ENCODE measurements around the gene FIGNL2.
"Not testable (repeated sequence)": the region's sequence is repeated elsewhere in the genome, so short reads cannot be mapped to it uniquely, and the experiment has no call there.

Gene FIGNL2

DNA sequence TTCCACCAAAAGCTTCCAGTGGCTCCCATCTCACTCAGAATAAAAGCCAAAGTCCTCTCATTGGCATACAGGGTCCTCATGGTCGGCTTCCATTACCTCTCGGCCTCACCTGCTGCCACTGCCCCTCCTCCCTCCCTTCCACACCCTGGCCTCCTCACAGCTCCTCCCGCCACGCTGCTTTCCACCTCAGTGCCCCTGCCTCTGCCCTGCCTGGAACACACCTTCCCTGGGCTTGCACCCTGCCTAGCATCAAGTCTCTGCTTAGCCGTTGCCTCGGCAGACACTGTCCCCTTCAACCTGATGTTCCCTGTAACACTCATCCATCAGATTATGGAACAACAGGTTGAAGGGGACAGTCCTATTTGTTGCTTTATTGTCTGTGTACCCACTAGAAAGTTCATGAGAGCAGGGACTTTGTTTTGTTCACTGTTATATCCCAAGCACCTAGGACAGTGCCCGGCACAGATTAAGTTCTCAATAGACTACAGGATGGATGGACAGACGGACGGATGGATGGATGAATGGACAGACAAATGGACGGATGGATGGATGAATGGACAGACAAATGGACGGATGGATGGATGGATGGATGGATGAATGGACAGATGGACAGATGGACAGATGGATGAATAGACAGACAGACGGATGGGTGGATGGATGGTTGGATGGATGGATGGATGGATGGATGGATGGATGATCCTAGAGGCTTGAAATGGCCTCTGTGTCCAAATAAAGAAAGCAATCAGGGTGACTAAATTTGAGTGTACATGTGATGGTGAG is 14.9 kb downstream of the FIGNL2 start:
- no peak for DNase-seq

DNA sequence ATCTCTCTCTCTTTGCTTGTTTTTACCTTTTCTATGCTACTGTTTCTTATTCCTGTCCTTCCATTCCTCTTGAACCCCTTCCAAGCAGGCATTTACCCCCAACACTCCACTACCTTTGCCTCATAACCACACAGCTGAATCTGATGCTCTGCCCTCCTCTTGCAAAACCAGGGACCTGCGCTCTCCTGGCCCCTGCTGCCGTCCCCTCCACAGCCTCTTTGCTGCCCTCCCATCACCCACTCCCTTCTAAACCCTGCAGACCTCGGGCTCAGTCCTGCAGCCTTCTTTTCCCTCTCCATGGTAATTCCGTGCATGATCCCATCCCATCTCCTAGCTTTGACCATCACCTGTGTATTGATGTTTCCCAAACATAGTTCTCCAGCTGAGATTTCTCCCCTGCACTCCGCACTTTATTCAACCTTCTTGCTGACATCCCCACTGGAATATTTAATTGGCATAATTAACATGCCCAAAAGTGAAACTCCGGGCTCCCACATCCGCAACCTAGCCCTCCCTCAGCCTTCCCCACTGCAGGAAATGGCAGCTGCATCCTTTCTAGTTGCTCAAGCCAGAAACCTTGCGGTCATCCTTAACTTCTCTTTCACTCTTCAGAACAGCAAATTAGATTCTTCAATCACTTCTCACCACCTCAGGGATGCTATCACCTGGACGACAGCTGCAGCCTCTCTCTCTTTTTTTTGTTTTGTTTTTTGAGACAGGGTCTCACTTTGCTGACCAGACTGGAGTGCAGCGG is 16.0 kb downstream of the FIGNL2 start:
- DNase-seq, result no peak

DNA sequence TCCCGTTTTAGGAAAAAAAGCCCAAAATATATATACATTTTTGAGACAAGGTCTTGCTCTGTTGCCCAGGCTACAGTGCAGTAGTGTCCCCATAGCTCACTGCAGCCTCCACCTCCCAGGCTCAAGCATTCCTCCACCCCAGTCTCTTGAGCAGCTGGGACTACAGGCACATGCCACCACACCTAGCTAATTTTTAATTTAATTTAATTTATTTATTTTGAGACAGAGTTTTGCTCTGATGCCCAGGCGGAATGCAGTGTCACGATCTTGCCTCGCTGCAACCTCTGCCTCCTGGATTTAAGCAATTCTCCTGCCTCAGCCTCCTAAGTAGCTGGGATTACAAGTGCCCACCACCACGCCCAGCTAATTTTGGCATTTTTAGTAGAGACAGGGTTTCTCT is 16.7 kb downstream of the FIGNL2 start:
- DNase-seq, result not testable (repeated sequence)

DNA sequence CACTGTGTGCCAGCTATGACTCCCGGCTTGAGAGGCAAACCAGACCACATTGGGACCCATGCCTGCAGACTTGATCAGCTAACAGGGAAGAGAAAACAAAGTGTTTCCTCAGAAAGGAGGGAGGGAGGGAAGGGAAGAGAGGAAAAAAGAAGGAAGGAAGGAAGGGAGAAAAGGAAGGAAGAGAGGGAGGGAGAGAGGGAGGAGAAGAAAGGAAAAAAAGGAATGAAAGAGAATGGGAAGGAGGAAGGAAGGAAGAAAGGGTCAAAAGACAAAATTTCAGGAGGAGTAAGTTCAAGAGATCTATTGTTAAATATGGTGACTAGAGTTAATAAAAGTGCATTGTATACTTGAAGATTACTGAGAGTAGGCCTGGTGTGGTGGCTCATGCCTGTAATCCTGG is 18.9 kb downstream of the FIGNL2 start:
- no peak for DNase-seq

DNA sequence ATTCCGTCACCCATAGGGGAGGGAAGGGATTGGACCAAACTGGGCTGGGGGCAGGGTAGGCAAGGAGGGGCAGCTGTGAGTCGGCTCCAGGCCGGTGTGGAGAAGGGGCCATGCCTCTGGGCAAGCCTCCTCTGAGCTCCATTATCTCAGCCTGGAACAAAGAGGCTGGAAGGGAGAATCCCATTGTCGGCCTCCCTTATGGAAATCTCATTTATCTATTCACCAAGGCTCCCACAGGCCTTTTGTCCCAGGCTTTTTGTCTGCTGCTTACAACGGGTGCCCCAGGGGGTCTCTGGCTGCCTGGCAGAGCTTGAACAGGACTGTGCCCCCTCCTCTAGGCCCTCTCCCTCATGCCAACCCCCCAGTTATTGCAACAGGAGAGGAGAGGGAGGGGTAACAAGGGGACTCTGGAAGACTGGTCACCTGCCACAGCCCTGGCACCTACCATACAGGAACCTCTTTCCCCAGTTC is 19.5 kb downstream of the FIGNL2 start:
- DNase-seq, result peak; percentile 5

DNA sequence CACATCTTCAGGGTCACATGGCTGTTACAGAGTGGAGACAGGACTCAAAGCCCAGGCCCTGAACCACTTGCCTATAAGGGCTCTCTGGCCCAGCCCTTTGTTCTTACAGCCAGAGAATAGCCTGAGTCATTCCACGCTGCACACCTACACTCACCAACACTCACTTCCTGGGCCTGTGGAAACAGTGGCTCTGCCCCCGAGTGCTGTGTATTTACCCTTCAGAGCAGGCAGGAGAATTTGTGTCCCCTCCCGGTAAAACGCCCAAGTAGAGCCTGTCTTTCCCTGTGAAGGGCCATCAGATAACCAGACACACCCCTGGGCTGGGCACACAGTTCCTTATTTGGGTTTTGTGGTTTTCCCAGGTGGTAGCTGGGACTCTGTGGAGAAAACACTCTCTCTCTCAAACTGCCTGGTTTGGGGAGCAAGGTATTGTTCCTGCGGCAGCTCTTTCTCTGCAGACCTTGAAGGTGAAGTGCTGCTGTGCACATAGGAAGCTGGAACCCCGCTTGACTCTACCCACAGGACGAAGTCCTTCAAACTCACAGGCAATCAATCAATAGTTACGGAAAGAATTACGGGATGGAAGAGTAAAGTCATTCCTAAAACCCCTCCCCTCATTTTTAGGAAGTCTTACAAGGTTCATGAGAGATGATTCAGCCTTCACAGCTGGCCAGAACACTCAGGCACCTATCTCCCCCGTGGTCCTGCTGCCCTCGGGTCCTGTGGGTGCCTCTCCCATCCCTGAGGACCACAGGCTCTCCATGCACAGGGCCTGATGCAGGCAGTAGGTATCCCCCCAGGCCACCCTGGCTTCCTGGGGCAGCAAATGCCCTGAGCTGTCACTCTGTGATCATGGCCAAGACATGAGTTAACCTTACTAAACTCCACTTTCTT is 20.3 kb downstream of the FIGNL2 start:
- DNase-seq, result peak; percentile 5

DNA sequence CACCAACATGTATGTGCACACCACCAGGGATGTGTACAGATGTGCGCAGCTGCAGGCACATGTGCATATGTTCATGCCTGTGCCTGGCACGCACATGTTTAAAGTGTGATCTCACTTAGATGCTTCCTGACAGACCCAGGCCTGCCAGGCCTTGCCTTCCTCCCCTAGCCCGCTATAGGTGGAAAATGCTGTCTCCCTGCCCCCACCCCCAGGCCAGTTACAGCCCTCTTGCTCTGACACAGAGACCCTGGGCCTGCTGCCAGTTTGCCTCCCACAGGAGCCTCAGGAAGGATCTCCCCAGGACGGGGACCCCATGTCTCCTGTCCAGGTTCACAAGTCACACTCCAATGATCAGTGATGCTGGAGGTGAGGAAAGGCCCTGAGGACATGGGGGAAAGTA is 21.6 kb downstream of the FIGNL2 start:
- no peak for DNase-seq

DNA sequence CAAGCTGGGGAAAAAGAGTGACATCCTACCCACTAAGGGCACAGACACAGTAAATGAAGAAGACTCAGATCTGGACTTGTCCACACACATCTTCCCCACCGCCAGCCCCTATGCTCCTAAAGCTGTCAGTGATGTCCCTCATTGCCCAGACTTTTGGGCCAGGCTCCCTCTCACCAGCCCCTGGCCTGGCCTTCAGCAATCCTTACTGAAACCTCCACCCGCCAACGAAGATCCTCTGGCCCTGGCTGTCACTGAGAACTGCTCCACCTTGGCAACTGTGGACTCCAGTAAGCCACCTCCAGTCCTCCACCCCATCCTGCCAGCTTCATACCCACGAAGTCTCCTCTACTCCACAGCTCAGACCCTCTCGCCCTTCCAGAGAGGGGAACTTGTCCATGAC is 23.3 kb downstream of the FIGNL2 start:
- no peak for DNase-seq

DNA sequence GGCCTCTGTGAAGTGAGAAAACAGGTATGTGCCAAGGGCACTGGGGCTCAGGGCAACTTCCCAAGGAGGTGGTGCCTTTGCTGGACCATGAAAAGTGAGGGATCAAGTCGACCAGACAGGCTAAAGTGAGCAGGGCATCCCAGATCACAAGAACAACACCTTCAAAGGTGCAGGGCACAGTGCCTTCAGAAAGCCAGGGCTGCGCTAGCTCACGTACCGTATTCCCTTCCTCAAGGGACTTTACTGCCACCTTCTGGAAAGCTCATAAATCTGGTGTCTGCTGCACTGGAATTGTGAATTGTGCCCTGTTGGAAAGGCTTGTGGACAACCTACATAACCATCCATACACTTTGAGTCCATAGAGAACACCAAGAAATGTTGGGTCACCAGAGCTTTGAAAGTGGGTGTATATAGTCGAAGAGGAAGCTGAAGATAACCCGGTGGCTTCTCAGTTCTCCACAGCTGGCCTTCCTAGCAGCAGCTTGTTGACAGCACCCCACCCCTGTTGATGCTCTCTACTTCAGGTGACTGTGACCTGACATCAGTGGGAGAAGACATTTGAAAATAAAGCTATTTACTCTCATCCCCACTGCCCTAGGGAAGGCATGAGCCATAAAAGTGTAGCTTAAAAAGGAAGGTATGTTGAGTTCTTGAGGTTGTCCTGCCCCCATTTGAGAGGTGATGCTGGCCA is 24.5 kb downstream of the FIGNL2 start:
- DNase-seq, result no peak

DNA sequence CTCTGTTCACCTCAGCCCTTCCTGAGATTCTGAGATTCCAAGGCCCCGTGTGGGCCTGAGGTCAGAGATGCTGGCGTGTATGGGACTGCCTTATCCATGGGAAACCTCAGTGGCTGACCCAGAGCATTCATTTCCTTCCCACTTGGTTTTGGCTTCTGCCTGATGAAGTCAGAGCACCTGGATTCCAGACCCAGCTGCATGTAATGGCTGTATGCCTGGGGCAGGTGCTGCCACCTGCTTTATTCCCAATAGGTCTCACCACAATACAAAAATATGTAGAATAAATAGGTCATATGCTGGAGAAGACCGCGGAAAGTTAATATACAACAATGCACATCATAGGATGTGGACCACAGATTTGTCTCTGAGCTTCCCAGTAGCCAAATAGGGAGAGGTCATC is 25.6 kb downstream of the FIGNL2 start:
- no peak for DNase-seq

DNA sequence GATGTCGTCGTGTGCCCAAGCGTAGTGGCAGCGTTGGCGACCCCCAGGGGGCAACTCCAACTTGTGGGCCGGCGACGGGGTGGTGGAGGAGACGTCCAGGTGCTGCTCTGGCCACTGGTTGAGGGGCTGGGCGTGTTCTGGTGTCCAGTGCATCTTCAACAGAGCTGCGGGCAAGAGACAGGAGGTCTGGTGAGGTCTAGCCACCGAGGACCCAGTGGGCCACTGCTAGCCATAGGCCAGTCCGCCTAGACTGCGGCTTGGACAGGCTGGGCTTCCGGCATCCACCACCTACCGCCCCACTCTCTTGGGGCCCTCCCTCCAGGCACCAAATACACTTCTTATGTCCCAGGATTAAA is 26.3 kb downstream of the FIGNL2 start:
- DNase-seq, result no peak

DNA sequence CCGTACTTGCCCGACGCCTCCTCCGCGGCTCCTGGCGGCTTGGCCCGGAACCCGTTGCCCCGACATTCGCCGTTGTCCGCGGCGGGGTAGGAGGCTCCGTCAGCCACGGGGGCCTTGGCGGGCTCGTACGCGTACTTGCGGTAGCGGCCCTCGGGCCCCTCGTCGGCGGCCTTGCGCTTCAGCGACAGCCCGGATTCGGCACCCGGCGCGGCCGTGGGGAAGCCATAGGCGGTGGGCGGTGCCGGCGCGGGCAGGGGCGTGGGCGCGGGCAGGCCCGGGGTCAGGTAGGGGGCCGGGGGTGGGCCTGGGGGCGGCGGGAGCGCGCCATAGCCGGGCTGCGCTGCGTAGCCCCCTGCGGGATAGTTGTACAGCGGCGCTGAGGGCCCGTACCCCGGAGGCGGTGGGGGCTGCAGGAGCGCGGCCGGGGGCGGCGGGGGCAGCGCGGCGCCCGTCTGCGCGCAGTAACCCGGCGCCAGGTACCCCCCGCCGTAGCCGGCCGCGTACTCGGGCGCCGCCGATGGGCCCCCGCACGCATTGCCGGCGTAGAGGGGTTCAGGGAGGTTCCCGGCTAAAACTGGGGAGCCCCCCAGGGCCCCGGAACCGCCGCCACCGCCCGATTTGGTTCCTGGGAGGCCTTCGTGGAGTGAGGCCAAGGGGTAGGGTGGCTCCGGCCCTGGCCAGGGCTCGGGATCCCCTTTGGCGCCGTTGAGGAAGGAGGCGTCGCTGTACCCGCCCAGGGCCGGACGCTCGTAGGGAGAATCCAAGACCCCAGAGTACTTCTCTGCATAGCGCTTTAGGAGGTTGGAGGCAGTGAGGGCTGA is 26.9 kb downstream of the FIGNL2 start:
- no peak for DNase-seq

DNA sequence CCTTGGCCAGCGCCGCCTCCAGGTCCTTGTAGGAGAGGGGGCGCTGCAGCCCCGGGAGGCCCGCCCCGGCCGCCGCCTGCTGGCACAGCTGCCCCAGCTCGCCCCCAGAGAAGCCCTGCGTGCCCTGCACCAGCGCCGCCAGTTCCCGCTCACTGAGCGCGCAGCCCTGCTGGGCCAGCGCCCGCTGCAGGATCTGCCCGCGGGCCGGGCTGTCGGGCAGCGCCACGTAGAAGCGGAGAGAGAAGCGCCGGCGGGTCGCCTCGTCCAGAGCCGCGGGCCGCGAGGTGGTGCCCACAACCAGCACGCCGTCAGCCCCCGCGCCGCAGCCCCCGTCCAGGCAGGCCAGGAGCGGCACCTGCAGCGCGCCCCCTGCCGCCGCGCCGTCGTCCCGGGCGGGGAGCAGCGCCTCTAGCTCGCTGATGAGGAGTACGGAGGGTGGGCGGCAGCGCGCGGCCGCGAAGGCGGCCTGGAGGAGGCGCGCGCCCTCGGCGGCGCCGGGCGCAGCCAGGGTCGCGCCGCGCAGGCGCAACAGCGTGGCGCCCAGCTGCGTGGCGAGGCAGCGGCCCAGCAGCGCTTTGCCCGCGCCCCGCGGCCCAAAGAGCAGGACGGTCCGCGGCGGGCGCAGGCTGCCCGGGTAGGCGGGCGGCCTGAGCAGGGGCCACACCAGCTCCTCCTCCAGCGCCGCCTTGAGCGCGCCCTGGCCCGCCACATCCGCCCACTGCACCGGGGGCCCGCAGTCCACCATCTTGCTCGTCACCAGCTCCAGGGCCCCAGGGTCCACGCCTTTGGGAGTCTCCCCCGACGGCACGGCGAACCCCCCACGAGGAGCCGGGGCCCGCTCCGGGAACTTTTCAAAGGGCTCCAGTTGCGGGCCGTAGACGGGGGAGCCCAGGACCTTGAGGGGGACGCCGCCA is 27.7 kb downstream of the FIGNL2 start:
- DNase-seq, result peak; percentile 78

DNA sequence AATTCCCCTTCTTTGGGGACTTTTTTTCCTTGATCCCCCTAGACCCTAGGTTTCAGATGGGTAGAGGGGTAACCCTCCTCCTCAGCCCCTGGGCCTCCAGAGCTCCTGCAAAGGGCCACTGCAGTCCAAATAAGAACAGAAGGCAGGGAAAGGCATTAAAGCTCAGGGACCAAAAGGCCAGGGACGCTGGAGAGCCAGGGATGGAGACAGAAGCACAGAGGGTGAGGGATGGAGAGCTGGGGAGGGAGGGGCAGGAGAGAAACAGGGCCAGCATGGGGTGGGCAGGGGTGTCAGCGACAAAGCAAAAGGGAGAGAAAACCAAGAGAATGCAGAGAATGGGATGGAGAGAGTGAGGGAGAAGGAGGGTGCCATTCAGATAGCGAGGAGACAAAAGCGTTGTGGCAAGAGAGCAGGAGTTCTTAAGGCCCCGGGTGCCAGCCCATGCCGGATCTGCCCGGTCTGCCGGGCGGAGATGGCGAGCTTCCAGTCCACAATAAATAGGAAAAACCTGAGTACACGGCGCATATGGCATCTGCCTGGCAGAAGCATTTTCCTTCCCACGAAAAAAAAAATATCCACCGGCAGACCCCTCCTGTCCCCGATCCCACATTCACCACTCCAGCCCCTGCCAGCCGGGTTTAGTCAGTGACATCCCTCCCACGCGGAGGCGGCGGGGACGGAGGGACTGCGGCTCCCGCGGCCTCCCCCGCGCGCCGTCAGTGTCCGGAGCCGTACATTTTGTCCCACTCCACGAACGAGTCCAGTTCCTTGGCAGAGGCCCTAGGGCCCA is 28.6 kb downstream of the FIGNL2 start:
- no peak for DNase-seq

DNA sequence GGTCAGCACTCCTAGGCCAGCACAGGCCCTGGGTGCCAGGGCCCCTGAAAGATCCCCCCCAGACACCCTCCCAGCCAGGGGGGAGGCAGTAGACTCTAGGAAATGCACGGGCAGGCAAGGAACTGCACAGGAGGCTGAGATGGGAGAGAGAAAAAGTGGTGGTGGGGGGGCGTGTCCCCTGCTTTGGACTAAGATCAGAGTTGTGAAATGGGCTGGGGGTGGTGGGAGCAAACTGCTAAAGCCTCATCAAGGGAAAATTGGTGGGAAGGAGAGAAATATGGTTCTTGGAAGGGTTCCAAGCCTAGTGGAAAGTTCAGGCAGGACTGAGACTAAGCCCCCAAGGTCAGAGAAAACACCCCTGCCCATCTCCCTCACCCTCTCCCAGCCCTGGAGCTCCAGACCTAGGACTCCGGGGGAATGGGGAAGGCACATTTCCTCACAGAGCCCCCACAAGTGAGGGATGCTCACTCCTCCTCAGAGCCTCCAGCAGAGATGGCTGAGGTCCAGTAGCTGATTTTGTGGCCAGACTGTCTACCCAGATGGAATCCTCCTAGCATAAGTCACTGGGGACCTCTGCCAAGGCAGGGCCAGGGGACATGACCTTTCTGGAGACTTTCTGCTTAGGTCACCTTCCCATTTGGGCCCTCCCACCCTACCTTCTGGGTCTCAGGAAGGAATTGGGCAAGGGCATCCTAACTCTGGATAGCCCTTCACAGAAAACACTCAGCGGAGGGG is 29.8 kb downstream of the FIGNL2 start:
- no peak for DNase-seq

DNA sequence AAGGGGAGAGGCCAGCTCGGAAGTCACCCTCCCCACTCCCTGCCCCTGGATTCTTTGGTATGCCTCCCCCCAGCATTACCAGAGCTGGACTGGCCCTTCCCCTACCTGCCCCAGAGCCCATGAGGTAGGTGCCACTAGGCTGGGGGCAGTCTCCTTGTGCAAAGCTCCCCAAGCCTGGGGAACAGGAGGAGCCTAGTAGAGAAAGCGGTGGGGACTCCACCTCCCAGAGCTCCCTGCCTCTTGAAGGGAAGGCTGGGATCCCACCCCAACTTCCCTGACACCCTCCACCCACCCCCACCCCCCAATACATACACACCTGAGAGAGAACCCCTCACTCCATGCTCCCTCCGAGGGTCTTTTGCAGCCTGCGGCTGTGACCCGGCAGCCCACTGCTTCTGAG is 30.4 kb downstream of the FIGNL2 start:
- DNase-seq, result no peak

DNA sequence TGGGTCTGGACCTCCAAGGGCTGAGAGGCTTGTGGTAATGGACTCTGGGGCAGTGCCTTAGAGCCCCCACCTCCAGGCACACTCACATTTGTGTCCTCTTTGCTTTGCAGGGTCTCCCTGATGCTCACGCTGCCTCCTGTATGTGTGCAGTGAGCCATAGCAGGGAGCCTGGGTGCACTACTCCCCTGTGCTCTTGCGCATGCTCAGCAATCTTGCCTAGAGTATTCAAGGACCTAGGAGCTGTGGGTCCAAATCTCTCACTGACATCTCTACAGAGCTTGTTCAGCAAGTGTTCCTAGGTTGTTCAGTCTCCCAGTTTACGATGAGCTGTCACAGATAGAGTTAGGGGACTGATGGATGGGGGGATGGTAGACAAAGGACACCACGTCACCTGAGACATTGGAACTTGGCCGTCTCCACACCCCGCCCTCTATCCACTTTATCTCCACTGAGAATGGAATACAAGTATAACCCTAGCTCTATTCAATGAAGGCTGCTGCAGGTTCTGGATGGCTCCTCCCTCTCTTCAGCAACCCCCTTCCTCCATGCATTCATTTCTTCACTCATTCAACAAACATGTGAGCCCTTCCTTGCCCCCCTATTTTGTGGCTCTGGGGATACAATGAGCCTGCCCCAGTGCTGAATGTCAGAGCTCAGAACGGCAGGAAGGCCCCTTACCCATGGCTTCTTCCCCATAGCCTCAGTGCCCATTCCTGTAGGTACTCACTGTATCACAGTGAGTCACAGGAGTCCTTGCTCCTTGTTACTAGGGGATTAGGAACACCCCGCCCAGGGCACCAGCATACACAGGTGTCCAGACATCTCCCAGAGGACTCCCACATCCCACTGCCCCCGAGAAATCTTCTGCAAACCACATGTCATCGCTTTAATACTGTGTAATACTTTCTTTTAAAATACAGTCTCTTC is 31.2 kb downstream of the FIGNL2 start:
- no peak for DNase-seq

DNA sequence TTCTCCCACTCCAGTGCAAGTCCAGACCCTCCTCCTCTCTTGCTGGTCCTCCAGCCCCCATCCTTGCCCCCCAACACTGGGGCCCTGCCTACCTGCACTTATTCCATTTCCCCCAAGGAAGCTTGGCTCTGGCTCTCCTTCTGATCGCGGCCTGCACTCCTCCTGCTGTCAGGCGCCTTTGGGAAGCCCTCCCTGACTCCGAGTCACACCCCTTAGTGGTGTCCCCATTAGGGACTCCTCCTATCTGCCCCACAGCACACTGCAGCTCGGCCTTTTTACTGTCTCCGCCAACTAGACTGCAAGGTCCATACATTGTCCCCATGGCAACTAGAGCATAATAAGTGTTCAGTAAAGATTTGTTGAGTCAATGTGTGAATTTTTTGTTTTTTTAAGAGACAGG is 32.9 kb downstream of the FIGNL2 start:
- no peak for DNase-seq

Measured in left hindlimb (tissue), 1 donor.